Liver (tissue), 9 donors: Measurements from ENCODE around the gene PACS1. TPM values are rescaled to one million over a fixed set of nuclear protein-coding genes. Genes with fewer than 3 reads are reported as not detected.

Source experiments
- DNase-seq: peaks from one replicate; pipeline ENCODE4 v3.0.0-alpha.2; 2017; ENCODE audit warnings: low spot score
- H3K27ac ChIP-seq, 2 donors: one replicate each; pipeline ENCODE4 v1.7.0; 2013; ENCODE audit warnings: inconsistent platforms in 2 of 2, low read length in 2 of 2, control low read depth in 1 of 2, low read depth in 1 of 2, mild to moderate bottlenecking in 1 of 2
- H3K27me3 ChIP-seq, 4 donors: one replicate each; pipeline versions ENCODE4 v1.6.1 to v1.7.0; 2013; ENCODE audit warnings: low read length in 3 of 4, inconsistent platforms in 1 of 4, mild to moderate bottlenecking in 1 of 4, moderate library complexity in 1 of 4; ENCODE audit not compliant: control insufficient read depth in 4 of 4, insufficient read depth in 4 of 4
- H3K36me3 ChIP-seq, 4 donors: one replicate each; pipeline versions ENCODE4 v1.6.1 to v1.7.0; 2013; ENCODE audit warnings: low read length in 3 of 4, mild to moderate bottlenecking in 3 of 4, low read depth in 1 of 4, moderate library complexity in 1 of 4; ENCODE audit not compliant: control insufficient read depth in 4 of 4, insufficient read depth in 3 of 4
- H3K4me1 ChIP-seq, 4 donors: one replicate each; pipeline versions ENCODE4 v1.6.1 to v1.7.0; 2013; ENCODE audit warnings: low read length in 3 of 4, mild to moderate bottlenecking in 3 of 4, moderate library complexity in 1 of 4; ENCODE audit not compliant: control insufficient read depth in 4 of 4, insufficient read depth in 4 of 4
- H3K4me3 ChIP-seq, 3 donors: one replicate each; pipeline versions ENCODE4 v1.6.1 to v1.7.0; 2013; ENCODE audit warnings: low read length in 3 of 3, control low read depth in 1 of 3, low read depth in 1 of 3, mild to moderate bottlenecking in 1 of 3
- H3K9ac ChIP-seq, 2 donors: one replicate each; pipeline ENCODE4 v1.7.0; 2013; ENCODE audit warnings: low read length in 2 of 2, mild to moderate bottlenecking in 2 of 2, moderate library complexity in 2 of 2, control low read depth in 1 of 2, low read depth in 1 of 2
- H3K9me3 ChIP-seq, 4 donors: one replicate each; pipeline versions ENCODE4 v1.6.1 to v1.7.0; 2013; ENCODE audit warnings: low read length in 3 of 4; ENCODE audit not compliant: control insufficient read depth in 4 of 4
- ATF3 ChIP-seq: IDR thresholded peaks from 2 replicates; pipeline ENCODE4 v1.6.1; 2016; ENCODE audit warnings: antibody characterized with exemption
- FOXA1 ChIP-seq: IDR thresholded peaks from 2 replicates; pipeline ENCODE4 v1.6.1; 2016; ENCODE audit warnings: antibody characterized with exemption
- GABPA ChIP-seq, 2 donors: IDR thresholded peaks in 1 of 2; conservative IDR thresholded peaks in 1 of 2; 2 replicates each; pipeline ENCODE4 v1.6.1; 2016; ENCODE audit warnings: antibody characterized with exemption in 2 of 2, mild to moderate bottlenecking in 1 of 2, moderate library complexity in 1 of 2
- HNF4A ChIP-seq, 2 donors: conservative IDR thresholded peaks; 2 replicates each; pipeline ENCODE4 v1.6.1; 2016; ENCODE audit warnings: antibody characterized with exemption in 2 of 2, mild to moderate bottlenecking in 2 of 2
- HNF4G ChIP-seq: IDR thresholded peaks from 2 replicates; pipeline ENCODE4 v1.6.1; 2016; ENCODE audit warnings: antibody characterized with exemption
- JUND ChIP-seq, 2 donors: IDR thresholded peaks; 2 replicates each; pipeline ENCODE4 v1.6.1; 2016; ENCODE audit warnings: antibody characterized with exemption in 2 of 2
- MAX ChIP-seq: IDR thresholded peaks from 2 replicates; pipeline ENCODE4 v1.6.1; 2016; ENCODE audit warnings: antibody characterized with exemption
- NR2F2 ChIP-seq: IDR thresholded peaks from 2 replicates; pipeline ENCODE4 v1.6.1; 2016; ENCODE audit warnings: antibody characterized with exemption
- RAD21 ChIP-seq, 2 donors: IDR thresholded peaks; 2 replicates each; pipeline ENCODE4 v1.6.1; 2016; ENCODE audit warnings: antibody characterized with exemption in 2 of 2, mild to moderate bottlenecking in 2 of 2
- REST ChIP-seq: IDR thresholded peaks from 2 replicates; pipeline ENCODE4 v1.6.1; 2016; ENCODE audit warnings: antibody characterized with exemption, mild to moderate bottlenecking
- RXRA ChIP-seq, 2 donors: IDR thresholded peaks; 2 replicates each; pipeline ENCODE4 v1.6.1; 2017 to 2018; ENCODE audit warnings: antibody characterized with exemption in 2 of 2, mild to moderate bottlenecking in 1 of 2
- SP1 ChIP-seq: IDR thresholded peaks from 2 replicates; pipeline ENCODE4 v1.6.1; 2018; ENCODE audit warnings: antibody characterized with exemption, mild to moderate bottlenecking
- YY1 ChIP-seq: IDR thresholded peaks from 2 replicates; pipeline ENCODE4 v1.6.1; 2016; ENCODE audit warnings: antibody characterized with exemption, mild to moderate bottlenecking
- WGBS: extraction: QIAGEN DNeasy Blood & Tissue Kit; methylation state at CpG from one replicate; pipeline ENCODE4 v1.1.7; 2013; 5-methylcytosine and 5-hydroxymethylcytosine counted together
- polyA plus RNA-seq, 2 donors: library from polyadenylated mRNA; stranded (reverse) in 1 of 2; unstranded in 1 of 2; fragments of 200-250 nt in 1 of 2; fragments of >200 nt in 1 of 2; fragmentation: Nextera tagmentation in 1 of 2; extraction: Ambion mirVana in 1 of 2; gene quantifications; one replicate each; pipeline versions ENCODE4 v1.2.1 to v1.2.3, GENCODE V29; 2013 to 2015
- total RNA-seq, 2 donors: library from RNA; depleted of rRNA; stranded (reverse); fragments of >200 nt; gene quantifications; one replicate each; pipeline ENCODE4 v1.2.3, GENCODE V29; 2014
- TF ChIP-seq, protein P1 (sequence below): fragments of 150-350 bp; IDR thresholded peaks from 2 replicates; pipeline ENCODE4 v1.5.1; 2017; ENCODE audit warnings: improper control_type of control experiment, low read depth, low read length; ENCODE audit not compliant: missing input control
- TF ChIP-seq, protein P2 (sequence below): IDR thresholded peaks from 2 replicates; pipeline ENCODE4 v1.6.1; 2016; ENCODE audit warnings: antibody characterized with exemption
- donor health status: healthy.
- donor health status: healthy.
- donor health status: healthy.
- donor health status: healthy.
- donor health status: healthy.

Gene PACS1
- total and polyA plus RNA-seq, 4 donors = 2.7 to 9.1 (median 7.3) TPM

GRCh38 chr11:66039765-66040164 is 30.3 kb upstream of the PACS1 start:
- 91% methylated on average over 3 of the region's 3 CpGs for WGBS
- no peaks in the 10 kb centered on the region for H3K4me1 ChIP-seq
- no peaks in the 10 kb centered on the region for H3K36me3 ChIP-seq
- H3K9me3 ChIP-seq = no peaks in the 10 kb centered on the region
- H3K27me3 ChIP-seq = peaks cover 0 to 5% (median 0%) of the 10 kb centered on the region in 4 donors
- H3K4me3 ChIP-seq = no peak overlapping the region
- H3K27ac ChIP-seq = no peak overlapping the region
- no peak for DNase-seq
- no peak overlapping the region for H3K9ac ChIP-seq
- TF ChIP-seq RXRA (IDR thresholded peaks at IDR 0.05) (no peak), HNF4A (conservative IDR thresholded peaks at IDR 0.05) (no peak), MAX (no peak), RAD21 (IDR thresholded peaks at IDR 0.05) (no peak), GABPA (IDR thresholded peaks at IDR 0.05 in 1 of 2, conservative IDR thresholded peaks at IDR 0.05 in 1 of 2) (no peak), NR2F2 (no peak), FOXA1 (no peak), JUND (IDR thresholded peaks at IDR 0.05) (no peak), ATF3 (no peak), SP1 (no peak), REST (no peak), YY1 (no peak), HNF4G (no peak)
- TF ChIP-seq, protein P1, sequence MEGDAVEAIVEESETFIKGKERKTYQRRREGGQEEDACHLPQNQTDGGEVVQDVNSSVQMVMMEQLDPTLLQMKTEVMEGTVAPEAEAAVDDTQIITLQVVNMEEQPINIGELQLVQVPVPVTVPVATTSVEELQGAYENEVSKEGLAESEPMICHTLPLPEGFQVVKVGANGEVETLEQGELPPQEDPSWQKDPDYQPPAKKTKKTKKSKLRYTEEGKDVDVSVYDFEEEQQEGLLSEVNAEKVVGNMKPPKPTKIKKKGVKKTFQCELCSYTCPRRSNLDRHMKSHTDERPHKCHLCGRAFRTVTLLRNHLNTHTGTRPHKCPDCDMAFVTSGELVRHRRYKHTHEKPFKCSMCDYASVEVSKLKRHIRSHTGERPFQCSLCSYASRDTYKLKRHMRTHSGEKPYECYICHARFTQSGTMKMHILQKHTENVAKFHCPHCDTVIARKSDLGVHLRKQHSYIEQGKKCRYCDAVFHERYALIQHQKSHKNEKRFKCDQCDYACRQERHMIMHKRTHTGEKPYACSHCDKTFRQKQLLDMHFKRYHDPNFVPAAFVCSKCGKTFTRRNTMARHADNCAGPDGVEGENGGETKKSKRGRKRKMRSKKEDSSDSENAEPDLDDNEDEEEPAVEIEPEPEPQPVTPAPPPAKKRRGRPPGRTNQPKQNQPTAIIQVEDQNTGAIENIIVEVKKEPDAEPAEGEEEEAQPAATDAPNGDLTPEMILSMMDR = no peak
- TF ChIP-seq, protein P2, sequence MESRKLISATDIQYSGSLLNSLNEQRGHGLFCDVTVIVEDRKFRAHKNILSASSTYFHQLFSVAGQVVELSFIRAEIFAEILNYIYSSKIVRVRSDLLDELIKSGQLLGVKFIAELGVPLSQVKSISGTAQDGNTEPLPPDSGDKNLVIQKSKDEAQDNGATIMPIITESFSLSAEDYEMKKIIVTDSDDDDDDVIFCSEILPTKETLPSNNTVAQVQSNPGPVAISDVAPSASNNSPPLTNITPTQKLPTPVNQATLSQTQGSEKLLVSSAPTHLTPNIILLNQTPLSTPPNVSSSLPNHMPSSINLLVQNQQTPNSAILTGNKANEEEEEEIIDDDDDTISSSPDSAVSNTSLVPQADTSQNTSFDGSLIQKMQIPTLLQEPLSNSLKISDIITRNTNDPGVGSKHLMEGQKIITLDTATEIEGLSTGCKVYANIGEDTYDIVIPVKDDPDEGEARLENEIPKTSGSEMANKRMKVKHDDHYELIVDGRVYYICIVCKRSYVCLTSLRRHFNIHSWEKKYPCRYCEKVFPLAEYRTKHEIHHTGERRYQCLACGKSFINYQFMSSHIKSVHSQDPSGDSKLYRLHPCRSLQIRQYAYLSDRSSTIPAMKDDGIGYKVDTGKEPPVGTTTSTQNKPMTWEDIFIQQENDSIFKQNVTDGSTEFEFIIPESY = no peak
